Spleen (tissue), 7 donors: ENCODE data around the gene TRIOBP.

Experiments used
- CTCF ChIP-seq, 11 experiments: fragments of 200-600 bp in 7 of 11; fragments of 450-650 bp in 4 of 11; sonication (generic) in 4 of 11; IDR thresholded peaks in 8 of 11; conservative IDR thresholded peaks in 3 of 11; 1 replicate in 7 of 11; 2 replicates in 4 of 11; pipeline versions ENCODE4 v1.4.0 to v1.8.0; 2016 to 2021; ENCODE audit warnings: antibody characterized with exemption in 11 of 11, inconsistent platforms in 4 of 11, mild to moderate bottlenecking in 1 of 11
- POLR2A ChIP-seq, 3 donors: fragments of 450-650 bp; IDR thresholded peaks; one replicate each; pipeline ENCODE4 v1.5.1; 2017; ENCODE audit warnings: antibody characterized with exemption in 3 of 3, mild to moderate bottlenecking in 1 of 3
- donor health status: DM: no; HTN: no; CAD: no; lungs with moderate emphysema.
- donor health status: DM: no; HTN: no; CAD: no.
- donor health status: DM: no; HTN: no; CAD: no.

GRCh38 chr22:37739035-37739434 is 42.2 kb downstream of the TRIOBP start:
- TF ChIP-seq POLR2A (IDR thresholded peaks at IDR 0.05) (no peak), CTCF (IDR thresholded peaks at IDR 0.05 in 8 of 11, conservative IDR thresholded peaks at IDR 0.05 in 3 of 11) (no peak)
